HG03457 (cell line): Measurements from ENCODE around the gene TCF19.
"Not testable (repeated sequence)": the region's sequence is repeated elsewhere in the genome, so short reads cannot be mapped to it uniquely, and the experiment has no call there.

Source experiments
- ATAC-seq: cut with Tn5 transposase; IDR thresholded peaks from one replicate; pipeline ENCODE4 v1.9.1; 2021; ENCODE audit warnings: moderate number of reproducible peaks; ENCODE audit not compliant: unreplicated experiment

The TCF19 gene

DNA sequence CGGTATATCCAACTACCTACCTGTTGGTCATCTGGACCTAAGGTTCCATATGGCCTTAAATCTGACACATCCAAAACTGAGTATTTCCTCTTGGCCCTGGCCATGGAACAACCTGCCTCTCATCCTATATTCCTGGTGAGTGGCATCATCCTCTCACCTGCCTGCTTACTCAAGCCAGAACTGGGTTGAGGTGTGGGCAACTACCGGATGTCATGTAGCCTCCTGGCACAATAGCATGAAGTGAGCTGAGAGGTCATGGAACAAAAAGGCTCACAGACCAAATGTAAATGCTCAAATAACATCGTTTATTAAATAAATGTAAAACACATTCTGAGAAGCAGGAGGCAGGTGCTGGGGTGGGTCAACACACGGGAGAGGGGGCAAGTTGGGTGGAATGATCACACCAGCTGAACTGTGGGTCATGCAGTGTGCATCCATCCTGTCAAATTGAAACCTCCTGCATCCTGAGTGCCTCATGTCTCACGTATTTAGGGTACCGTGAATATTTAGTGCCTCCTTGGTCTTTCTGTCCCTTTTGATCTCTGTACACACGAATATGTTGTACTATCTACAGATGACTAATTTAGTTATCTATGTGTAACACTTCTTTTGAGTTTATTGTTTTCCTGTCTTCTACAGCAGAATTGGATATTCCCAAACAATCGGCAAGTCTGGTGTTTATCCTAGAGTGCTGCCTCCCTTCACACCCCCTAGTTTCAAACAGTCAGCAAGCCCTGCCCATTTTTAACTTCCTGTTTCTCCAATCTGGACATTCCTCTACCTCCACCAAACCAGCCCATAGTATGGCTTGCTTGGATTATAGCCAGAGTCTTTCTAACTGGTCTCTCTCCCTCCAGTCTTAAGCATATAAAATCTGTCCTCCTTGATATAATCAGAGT, 20.0 kb downstream of the TCF19 start:
- no peak for ATAC-seq

GRCh38 chr6:31179042-31179386, 20.6 kb downstream of the TCF19 start:
- no peak for ATAC-seq

GRCh38 chr6:31179896-31180295, 21.5 kb downstream of the TCF19 start:
- ATAC-seq, result no peak

GRCh38 chr6:31180500-31180899, 22.1 kb downstream of the TCF19 start:
- no peak for ATAC-seq

GRCh38 chr6:31183287-31183686, 24.9 kb downstream of the TCF19 start:
- ATAC-seq, result not testable (repeated sequence)

DNA sequence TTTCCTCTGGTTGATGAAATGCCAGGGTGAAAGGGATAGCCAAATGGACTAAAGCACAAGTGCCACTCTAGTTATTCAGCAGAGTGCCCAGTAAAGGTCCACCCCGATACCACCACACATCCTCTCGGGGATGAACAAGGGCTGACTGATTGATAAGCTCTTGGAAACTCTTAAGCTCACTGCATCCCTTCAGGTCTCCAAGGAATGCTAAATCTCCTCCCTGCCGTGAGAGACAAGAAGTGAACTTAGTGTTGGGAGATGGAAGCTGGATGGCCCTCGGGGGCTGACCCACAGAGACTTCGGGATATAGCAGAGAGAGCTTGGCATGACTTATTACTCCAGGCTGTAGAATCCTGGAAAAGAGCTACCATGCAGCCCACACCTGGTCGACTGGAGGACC, 25.5 kb downstream of the TCF19 start:
- not testable (repeated sequence) for ATAC-seq

- not testable (repeated sequence) for ATAC-seq
Observed at GRCh38 chr6:31185695-31186051, 27.3 kb downstream of the TCF19 start.

GRCh38 chr6:31186052-31186734, 27.8 kb downstream of the TCF19 start:
- ATAC-seq, result no peak

- ATAC-seq, result no peak
Observed at GRCh38 chr6:31187780-31188194, 29.4 kb downstream of the TCF19 start.

GRCh38 chr6:31189223-31189622, 30.8 kb downstream of the TCF19 start:
- ATAC-seq, result not testable (repeated sequence)

GRCh38 chr6:31190488-31190887, 32.1 kb downstream of the TCF19 start:
- ATAC-seq, result no peak

DNA sequence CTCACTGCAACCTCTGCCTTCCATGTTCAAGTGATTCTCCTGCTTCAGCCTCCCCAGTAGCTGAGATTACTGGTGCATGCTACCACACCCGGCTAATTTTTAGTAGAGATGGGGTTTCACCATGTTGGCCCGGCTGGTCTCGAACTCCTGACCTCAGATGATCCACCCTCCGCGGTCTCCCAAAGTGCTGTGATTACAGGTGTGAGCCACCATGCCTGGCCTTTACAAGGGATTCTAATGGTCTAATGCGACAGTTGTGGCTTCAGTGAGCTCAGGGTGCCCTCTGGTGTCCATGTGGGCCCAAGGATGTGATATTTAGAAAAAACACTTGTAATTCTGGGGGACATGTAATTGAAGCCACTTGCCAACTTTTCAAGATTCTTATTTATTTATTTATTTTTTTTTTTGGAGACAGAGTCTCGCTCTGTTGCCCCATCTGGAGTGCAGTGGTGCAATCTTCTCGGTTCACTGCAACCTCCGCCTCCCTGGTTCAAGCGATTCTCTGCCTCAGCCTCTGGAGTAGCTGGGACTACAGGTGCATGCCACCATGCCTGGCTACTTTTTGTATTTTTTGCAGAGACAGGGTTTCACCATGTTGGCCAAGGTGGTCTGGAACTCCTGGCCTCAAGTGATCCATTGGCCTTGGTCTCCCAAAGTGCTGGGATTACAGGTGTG, 34.2 kb downstream of the TCF19 start:
- ATAC-seq, result not testable (repeated sequence)

GRCh38 chr6:31193206-31193605, 34.8 kb downstream of the TCF19 start:
- no peak for ATAC-seq

DNA sequence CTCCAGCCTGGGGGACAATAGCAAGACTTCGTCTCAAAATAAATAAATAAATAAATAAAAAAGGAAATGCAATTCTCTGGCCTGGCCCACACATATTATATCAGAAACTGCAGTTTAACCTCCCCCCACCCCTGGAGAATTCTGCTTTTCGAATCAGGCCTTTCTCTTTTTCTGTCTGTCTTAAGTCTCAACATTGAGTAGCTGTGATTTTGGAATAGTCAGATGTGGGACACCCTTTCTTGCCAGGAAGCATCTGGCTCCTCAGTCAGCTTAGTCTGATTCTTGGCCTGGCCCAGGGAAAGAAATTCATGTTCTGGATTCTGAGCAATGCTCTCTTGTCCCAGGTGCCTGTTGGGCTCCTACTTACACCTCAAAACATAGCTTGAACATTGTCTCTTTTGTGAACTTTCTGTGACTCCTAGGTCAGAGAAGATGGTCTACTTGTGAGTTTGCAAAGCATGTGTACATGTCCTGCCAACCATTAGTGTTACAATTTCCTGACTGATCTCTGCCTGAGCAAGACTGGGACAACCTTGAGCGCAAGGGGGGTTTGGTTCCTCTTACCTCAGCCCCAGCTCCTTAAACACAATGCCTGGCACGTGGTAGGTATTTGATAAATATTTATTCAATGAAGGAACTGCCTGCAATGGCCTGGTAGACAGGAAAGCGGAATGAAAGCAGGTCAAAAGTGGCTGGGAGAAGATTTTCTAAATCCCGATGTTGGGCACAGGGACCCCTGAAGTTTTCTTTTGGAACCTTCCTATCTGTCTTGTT, 35.9 kb downstream of the TCF19 start:
- no peak for ATAC-seq

DNA sequence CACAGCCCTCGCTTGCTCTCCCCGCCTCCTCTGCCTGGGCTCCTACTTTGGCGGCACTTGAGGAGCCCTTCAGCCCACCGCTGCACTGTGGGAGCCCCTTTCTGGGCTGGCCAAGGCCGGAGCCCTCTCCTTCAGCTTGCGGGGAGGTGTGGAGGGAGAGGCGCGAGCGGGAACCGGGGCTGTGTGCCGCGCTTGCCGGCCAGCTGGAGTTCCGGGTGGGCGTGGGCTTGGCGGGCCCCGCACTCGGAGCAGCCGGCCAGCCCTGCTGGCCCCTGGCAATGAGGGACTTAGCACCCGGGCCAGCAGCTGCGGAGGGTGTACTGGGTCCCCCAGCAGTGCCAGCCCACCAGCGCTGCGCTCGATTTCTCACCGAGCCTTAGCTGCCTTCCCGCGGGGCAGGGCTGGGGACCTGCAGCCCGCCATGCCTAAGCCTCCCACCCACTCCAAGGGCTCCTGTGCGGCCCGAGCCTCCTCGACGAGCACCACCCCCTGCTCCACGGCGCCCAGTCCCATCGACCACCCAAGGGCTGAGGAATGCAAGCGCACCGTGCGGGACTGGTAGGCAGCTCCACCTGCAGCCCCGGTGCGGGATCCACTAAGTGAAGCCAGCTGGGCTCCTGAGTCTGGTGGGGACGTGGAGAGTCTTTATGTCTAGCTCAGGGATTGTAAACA, 37.1 kb downstream of the TCF19 start:
- not testable (repeated sequence) for ATAC-seq

DNA sequence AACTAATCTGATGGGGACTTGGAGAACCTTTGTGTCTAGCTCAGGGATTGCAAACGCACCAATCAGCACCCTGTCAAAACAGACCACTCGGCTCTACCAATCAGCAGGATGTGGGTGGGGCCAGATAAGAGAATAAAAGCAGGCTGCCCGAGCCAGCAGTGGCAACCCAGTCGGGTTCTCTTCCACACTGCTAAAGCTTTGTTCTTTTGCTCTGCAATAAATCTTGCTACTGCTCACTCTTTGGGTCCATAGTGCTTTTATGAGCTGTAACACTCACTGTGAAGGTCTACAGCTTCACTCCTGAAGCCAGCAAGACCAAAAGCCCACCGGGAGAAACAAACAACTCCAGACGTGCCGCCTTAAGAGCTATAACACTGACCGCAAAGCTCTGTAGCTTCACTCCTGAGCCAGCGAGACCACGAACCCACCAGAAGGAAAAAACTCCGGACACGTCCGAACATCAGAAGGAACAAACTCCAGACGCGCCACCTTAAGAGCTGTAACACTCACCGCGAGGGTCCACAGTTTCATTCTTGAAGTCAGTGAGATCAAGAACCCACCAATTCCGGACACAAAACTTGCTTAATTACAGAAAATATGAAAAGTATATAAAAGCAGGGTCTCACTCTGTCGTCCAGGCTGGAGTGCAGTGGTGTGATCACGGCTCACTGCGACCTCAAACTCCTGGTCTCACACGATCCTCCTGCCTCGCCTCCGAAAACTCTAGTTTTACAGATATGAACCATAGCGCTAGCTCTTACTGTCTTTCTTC, 38.0 kb downstream of the TCF19 start:
- ATAC-seq, result not testable (repeated sequence)

DNA sequence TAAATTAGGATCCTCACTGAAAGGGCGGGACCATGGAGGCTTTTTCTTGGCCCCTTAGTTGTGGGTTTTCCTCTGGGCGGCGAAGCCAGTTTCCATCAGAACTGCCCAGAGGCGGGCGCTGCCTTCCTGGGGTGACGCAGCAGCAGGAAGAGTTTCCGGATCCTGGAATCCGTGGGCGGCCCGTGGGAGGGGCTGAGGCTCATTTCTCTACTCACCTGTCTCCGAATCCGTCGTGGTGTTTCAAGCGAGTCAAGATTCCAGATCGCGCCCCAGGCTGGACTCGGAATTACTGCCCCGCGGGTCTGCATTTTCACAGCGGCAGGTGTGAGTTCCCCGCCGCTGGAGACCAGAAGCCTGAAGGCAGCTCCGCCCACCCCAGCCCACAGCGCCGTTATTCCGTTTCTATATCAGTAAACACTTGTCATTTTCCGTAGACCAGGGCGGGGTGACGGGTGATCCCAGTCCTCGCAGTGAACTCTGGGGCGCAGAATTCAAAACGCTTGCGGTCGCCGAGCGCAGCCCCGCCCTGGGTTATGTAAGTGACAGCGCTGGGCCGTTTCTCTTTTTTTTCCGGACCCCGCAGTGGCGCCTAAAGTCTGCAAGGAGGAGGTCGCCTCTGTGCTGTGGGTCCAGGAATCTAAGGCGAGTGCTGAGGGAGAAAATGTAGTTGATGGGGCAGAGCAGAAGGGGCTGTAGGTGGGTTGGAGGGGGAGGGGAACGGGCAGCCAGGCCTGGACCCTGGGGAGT, 39.3 kb downstream of the TCF19 start:
- ATAC-seq, result peak; percentile 53

GRCh38 chr6:31199105-31199452, 40.7 kb downstream of the TCF19 start:
- not testable (repeated sequence) for ATAC-seq
